HepG2 (cell line): ENCODE data around the gene SLC12A3. TPM values are rescaled to one million over a fixed set of nuclear protein-coding genes. Genes with fewer than 3 reads are reported as not detected.
A peak's percentile ranks its signal among the peaks of the same experiment; 100 is the strongest.

ENCODE experiments used
- AHDC1 ChIP-seq: sonication (generic); formaldehyde crosslinking; IDR thresholded peaks from 2 replicates; pipeline ENCODE4 v1.5.1; 2020; ENCODE audit warnings: mild to moderate bottlenecking, missing genetic modification reagents, borderline replicate concordance
- CEBPB ChIP-seq: IDR thresholded peaks from 2 replicates; pipeline ENCODE4 v1.6.1; 2011; ENCODE audit warnings: low read depth, low read length, improper control_type of control experiment, borderline replicate concordance
- HNRNPH1 ChIP-seq: fragments of 200-400 bp; formaldehyde crosslinking; optimal IDR thresholded peaks from 2 replicates; pipeline ENCODE3; 2017; ENCODE audit warnings: mild to moderate bottlenecking, low read depth, low read length
- IKZF5 ChIP-seq: IDR thresholded peaks from 2 replicates; pipeline ENCODE4 v1.6.1; 2018; ENCODE audit warnings: missing genetic modification reagents, mild to moderate bottlenecking, missing compliant biosample characterization
- KLF12 ChIP-seq: sonication (generic); formaldehyde crosslinking; IDR thresholded peaks from 2 replicates; pipeline ENCODE4 v1.4.0; 2020; ENCODE audit warnings: missing genetic modification reagents, borderline replicate concordance
- MTA3 ChIP-seq: sonication (generic); formaldehyde crosslinking; IDR thresholded peaks from 2 replicates; pipeline ENCODE4 v1.4.0; 2020; ENCODE audit warnings: missing genetic modification reagents
- MZF1 ChIP-seq: sonication (generic); formaldehyde crosslinking; IDR thresholded peaks from 2 replicates; pipeline ENCODE4 v1.8.1; 2023; ENCODE audit warnings: mild to moderate bottlenecking, missing genetic modification reagents, borderline replicate concordance
- NCOA5 ChIP-seq: sonication (generic); formaldehyde crosslinking; IDR thresholded peaks from 2 replicates; pipeline ENCODE4 v1.4.0; 2020; ENCODE audit warnings: missing genetic modification reagents
- NFATC3 ChIP-seq: sonication (generic); formaldehyde crosslinking; IDR thresholded peaks from 2 replicates; pipeline ENCODE4 v1.5.1; 2020; ENCODE audit warnings: mild to moderate bottlenecking, missing genetic modification reagents
- PHF5A ChIP-seq: IDR thresholded peaks from one replicate; pipeline ENCODE4 v1.6.1; 2018; ENCODE audit warnings: low read depth, missing genetic modification reagents; ENCODE audit not compliant: unreplicated experiment
- PITX1 ChIP-seq: sonication (generic); formaldehyde crosslinking; IDR thresholded peaks from 2 replicates; pipeline ENCODE4 v1.5.1; 2020; ENCODE audit warnings: mild to moderate bottlenecking, missing genetic modification reagents
- POGK ChIP-seq: sonication (generic); formaldehyde crosslinking; conservative IDR thresholded peaks from 2 replicates; pipeline ENCODE4 v1.8.0; 2022; ENCODE audit warnings: mild to moderate bottlenecking, moderate library complexity, missing genetic modification reagents
- POLR2AphosphoS2 ChIP-seq: IDR thresholded peaks from 2 replicates; pipeline ENCODE4 v1.6.1; 2011; ENCODE audit warnings: low read depth, low read length, improper control_type of control experiment
- RBM22 ChIP-seq: fragments of 200-400 bp; formaldehyde crosslinking; optimal IDR thresholded peaks from 2 replicates; pipeline ENCODE3; 2017; ENCODE audit warnings: mild to moderate bottlenecking, low read length, moderate library complexity
- SALL1 ChIP-seq: sonication (generic); formaldehyde crosslinking; IDR thresholded peaks from 2 replicates; pipeline ENCODE4 v1.8.0; 2022; ENCODE audit warnings: mild to moderate bottlenecking, missing genetic modification reagents
- WIZ ChIP-seq: sonication (generic); formaldehyde crosslinking; IDR thresholded peaks from 2 replicates; pipeline ENCODE4 v1.5.1; 2020; ENCODE audit warnings: mild to moderate bottlenecking, missing genetic modification reagents
- ZBTB7B ChIP-seq: sonication (generic); formaldehyde crosslinking; IDR thresholded peaks from 2 replicates; pipeline ENCODE4 v1.4.0; 2020; ENCODE audit warnings: missing genetic modification reagents
- ZNF44 ChIP-seq: sonication (generic); formaldehyde crosslinking; IDR thresholded peaks from 2 replicates; pipeline ENCODE4 v1.5.1; 2020; ENCODE audit warnings: mild to moderate bottlenecking, missing genetic modification reagents
- ZNF564 ChIP-seq: sonication (generic); formaldehyde crosslinking; IDR thresholded peaks from 2 replicates; pipeline ENCODE4 v1.8.1; 2023; ENCODE audit warnings: mild to moderate bottlenecking, missing genetic modification reagents
- ZNF720 ChIP-seq: sonication (generic); formaldehyde crosslinking; IDR thresholded peaks from 2 replicates; pipeline ENCODE4 v1.4.0; 2020; ENCODE audit warnings: missing genetic modification reagents
- polyA plus RNA-seq, 8 experiments: library from polyadenylated mRNA; depleted of rRNA in 3 of 8; stranded (reverse) in 7 of 8; unstranded in 1 of 8; fragments of >200 nt; fragmentation: Illumina TruSeq in 4 of 8; extraction: Trizol in 4 of 8; gene quantifications; 2 replicates each; pipeline versions ENCODE4 v1.2.1 to v1.2.3, GENCODE V29; 2011 to 2016; ENCODE audit warnings: low read depth in 4 of 8, missing spikeins in 1 of 8, mixed read lengths in 1 of 8; ENCODE audit not compliant: insufficient read depth in 1 of 8
- total RNA-seq, 5 experiments: library from RNA; depleted of rRNA; stranded (reverse); fragments of >200 nt; fragmentation: Illumina TruSeq; extraction: Trizol; gene quantifications; 2 replicates each; pipeline ENCODE4 v1.2.3, GENCODE V29; 2016; ENCODE audit warnings: low read depth in 1 of 5

Gene SLC12A3
- total and polyA plus RNA-seq, 2 of the 13 experiments (the other 11 are each of a cell fraction or from before 2014, with no cell fraction given) = 6.2 TPM; not detected in 1

GRCh38 chr16:56932721-56933619 lies 68.0 kb downstream of the SLC12A3 start (continued):
- TF ChIP-seq ZBTB7B (CRISPR knock-in tag) = no peak
- TF ChIP-seq PHF5A = peak; percentile 59
- TF ChIP-seq MTA3 = no peak
- 0 out of 2 replicates have a peak, but pooled peaks have one; percentile 23 for TF ChIP-seq ZNF564 (CRISPR knock-in tag)
- TF ChIP-seq NCOA5 = no peak
- TF ChIP-seq CEBPB = peak; percentile 68; the same call in 1 of the 2 replicates
- TF ChIP-seq WIZ = 0 out of 2 replicates have a peak, but pooled peaks have one; percentile 10
- TF ChIP-seq AHDC1 (CRISPR knock-in tag) = peak; percentile 55; the same call in 1 of the 2 replicates
- TF ChIP-seq SALL1 (CRISPR knock-in tag) = peak; percentile 76
- no peak for TF ChIP-seq ZNF720
- TF ChIP-seq HNRNPH1 = no peak
- peak; percentile 0; the same call in 1 of the 2 replicates for TF ChIP-seq PITX1 (CRISPR knock-in tag)
- peak; percentile 93 for TF ChIP-seq IKZF5 (CRISPR knock-in tag)
- no peak for TF ChIP-seq KLF12
- TF ChIP-seq MZF1 (CRISPR knock-in tag) = 0 out of 2 replicates have a peak, but pooled peaks have one; percentile 25
- TF ChIP-seq POGK (CRISPR knock-in tag) = peak; percentile 88
- TF ChIP-seq NFATC3 (CRISPR knock-in tag) = no peak
- peak; percentile 81 for TF ChIP-seq RBM22
- 0 out of 2 replicates have a peak, but pooled peaks have one; percentile 65 for TF ChIP-seq ZNF44 (CRISPR knock-in tag)
- TF ChIP-seq POLR2AphosphoS2 = peak; percentile 84; the same call in 1 of the 2 replicates
